Activated CD4-positive, alpha-beta T cell treated with anti-CD3 and anti-CD28 coated beads for 4 hours (primary cell): ENCODE measurements around the gene TWSG1.
"Not testable (repeated sequence)": the region's sequence is repeated elsewhere in the genome, so short reads cannot be mapped to it uniquely, and the experiment has no call there.

Experiments used
- DNase-seq, 2 donors: peaks; one replicate each; pipeline ENCODE4 v3.0.0-alpha.2; 2020

The TWSG1 gene

GRCh38 chr18:9428862-9429661, 94.5 kb downstream of the TWSG1 start:
- DNase-seq: no peak

- DNase-seq: no peak
Measured at GRCh38 chr18:9429662-9429993, 95.1 kb downstream of the TWSG1 start.

GRCh38 chr18:9430315-9430714, 95.7 kb downstream of the TWSG1 start:
- DNase-seq: not testable (repeated sequence)

DNA sequence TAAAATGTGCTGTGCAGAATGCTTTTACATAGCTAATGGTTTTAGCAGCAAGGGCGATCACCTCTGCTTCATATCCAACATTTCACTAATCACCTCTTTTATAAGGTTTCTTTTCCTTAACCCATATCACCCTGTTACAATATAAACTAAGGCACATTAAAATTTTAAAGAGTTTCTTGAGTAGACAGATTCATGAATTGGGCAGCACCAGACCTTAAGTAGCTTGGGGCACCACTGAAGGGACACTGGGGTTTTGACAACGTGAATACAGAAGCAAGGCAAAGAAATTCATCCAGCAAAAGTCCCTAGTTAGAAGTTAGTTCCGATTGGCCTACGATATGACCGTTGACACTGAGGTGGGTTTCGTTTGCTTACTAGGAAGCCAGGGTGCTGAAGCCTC, 96.7 kb downstream of the TWSG1 start:
- no peak for DNase-seq

DNA sequence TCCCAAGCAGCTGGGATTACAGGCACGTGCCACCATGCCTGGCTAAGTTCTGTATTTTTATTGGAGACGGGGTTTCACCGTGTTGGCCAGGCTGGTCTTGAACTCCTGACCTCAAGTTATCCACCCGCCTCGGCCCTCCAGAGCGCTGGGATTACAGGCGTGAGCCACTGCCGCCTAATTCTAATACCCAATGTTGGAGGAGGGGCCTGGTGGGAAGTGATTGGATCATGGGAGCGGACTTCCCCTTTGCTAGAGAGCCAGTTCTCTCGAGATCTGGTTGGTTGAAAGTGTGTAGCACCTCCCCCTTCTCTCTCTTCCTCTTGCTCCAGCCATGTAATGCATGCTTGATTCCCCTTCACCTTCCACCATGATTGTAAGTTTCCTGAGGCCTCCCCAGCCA, 98.5 kb downstream of the TWSG1 start:
- DNase-seq: not testable (repeated sequence)

- no peak for DNase-seq
Measured at GRCh38 chr18:9433671-9434121, 99.1 kb downstream of the TWSG1 start.

- DNase-seq: no peak
Measured at GRCh38 chr18:9434122-9434701, 99.6 kb downstream of the TWSG1 start.

- no peak for DNase-seq
Measured at GRCh38 chr18:9435041-9435440, 100.5 kb downstream of the TWSG1 start.

- no peak for DNase-seq
Measured at GRCh38 chr18:9436206-9436929, 101.8 kb downstream of the TWSG1 start.

DNA sequence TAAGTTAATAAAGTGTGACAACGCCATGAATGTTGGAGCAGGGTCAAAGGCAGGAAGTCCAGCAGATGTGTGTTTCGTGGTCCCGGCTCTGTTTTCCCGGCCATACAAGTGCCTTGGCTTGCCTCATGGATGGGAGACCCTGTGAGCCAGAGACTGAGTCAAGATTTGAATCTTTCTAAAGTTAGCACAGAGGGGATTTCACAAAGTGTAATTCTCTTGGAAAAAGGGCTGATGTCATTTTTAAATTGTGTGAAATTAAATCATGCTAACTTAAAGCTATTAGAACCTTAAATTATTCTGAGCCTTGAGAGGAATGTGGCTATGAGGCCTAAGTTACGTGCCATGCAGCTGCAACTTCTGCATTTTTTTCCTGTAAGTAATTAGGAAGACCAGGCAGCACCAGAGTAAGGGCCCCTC, 102.5 kb downstream of the TWSG1 start:
- DNase-seq: no peak

DNA sequence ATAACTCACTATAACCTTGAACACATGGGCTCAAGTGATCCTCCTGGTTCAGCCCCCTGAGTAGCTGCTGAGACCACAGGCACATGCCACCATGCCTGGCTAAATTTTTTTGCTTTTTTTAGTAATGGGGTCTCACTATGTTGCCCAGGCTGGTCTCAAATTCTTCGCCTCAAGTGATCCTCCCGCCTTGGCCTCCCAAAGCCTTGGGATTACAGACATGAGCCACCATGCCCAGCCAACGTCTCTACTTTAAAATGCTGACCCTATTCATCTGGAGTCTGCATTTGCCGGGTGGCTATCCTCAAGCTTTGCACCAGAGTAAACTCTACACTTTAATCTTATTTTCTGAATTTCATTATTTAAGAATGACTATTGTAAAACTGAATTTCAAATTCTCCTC, 103.1 kb downstream of the TWSG1 start:
- DNase-seq: no peak

GRCh38 chr18:9441061-9441460, 106.5 kb downstream of the TWSG1 start:
- DNase-seq: no peak

GRCh38 chr18:9444549-9444948, 110.0 kb downstream of the TWSG1 start:
- no peak for DNase-seq

GRCh38 chr18:9446839-9447238, 112.3 kb downstream of the TWSG1 start:
- no peak for DNase-seq

GRCh38 chr18:9447334-9447733, 112.8 kb downstream of the TWSG1 start:
- no peak for DNase-seq

- no peak for DNase-seq
Measured at GRCh38 chr18:9449600-9450414, 115.2 kb downstream of the TWSG1 start.

DNA sequence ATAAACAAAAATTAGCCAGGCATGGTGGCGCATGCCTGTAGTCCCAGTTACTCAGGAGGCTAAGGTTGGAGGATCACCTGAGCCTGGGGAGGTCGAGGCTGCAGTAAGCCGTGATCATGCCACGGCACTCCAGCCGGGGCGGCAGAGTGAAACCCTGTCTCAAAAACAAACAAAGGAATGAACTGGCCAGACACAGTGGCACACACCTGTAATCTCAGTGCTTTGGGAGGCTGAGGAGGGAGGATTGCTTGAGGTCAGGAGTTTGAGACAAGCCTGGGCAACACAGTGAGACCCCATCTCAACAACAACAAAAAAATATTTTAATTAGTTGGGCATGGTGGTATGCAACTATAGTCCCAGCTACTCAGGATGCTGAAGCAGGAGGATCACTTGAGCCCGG, 116.3 kb downstream of the TWSG1 start:
- not testable (repeated sequence) for DNase-seq
